ENCODE results near the gene SLITRK4. TPM values are rescaled to one million over a fixed set of nuclear protein-coding genes. Genes with fewer than 3 reads are reported as not detected.

The SLITRK4 gene
- not detected for total RNA-seq

GRCh38 chrX:143635915-143636314 is at the start of gene SLITRK4:
TSS of gene SLITRK4 (minus strand) at chrX:143636101. CDS start at chrX:143631108, 4,993 bp downstream.
- H3K27me3 Mint-ChIP-seq: peaks cover 8 to 17% of the 10 kb centered on the region in 2 donors
- H3K9me3 Mint-ChIP-seq: peaks cover 3% of the 10 kb centered on the region
- ATAC-seq (no peak), DNase-seq (ENCODE audit: low spot score) (no peak)
- H3K36me3 Mint-ChIP-seq: peaks cover 7% of the 10 kb centered on the region
- no peak within 1 kb of the TSS for H3K27ac Mint-ChIP-seq
- peaks cover 0 to 6% of the 10 kb centered on the region in 2 donors for H3K4me1 Mint-ChIP-seq (ENCODE audit: low read depth in 2 of 2)
- no peak within 1 kb of the TSS for H3K4me3 Mint-ChIP-seq

- no peaks in the 10 kb centered on the region for H3K9me3 Mint-ChIP-seq
- ATAC-seq: no peak
- H3K27ac Mint-ChIP-seq: no peak overlapping the region
Observed at GRCh38 chrX:143683486-143683885, 47.6 kb upstream of the SLITRK4 start.

GRCh38 chrX:143674926-143675325 is 39.0 kb upstream of the SLITRK4 start:
- Mint-ChIP-seq H3K27me3 (peaks cover 0 to 2% of the 10 kb centered on the region in 2 donors), H3K9me3 (peaks cover 3% of the 10 kb centered on the region), H3K4me3 (no peak overlapping the region), H3K27ac (no peak overlapping the region), H3K4me1 (ENCODE audit: low read depth in 2 of 2) (no peaks in the 10 kb centered on the region), H3K36me3 (no peaks in the 10 kb centered on the region)
- DNase-seq (ENCODE audit: low spot score) (no peak), ATAC-seq (no peak)

More at GRCh38 chrX:143683486-143683885, 47.6 kb upstream of the SLITRK4 start:
- no peak overlapping the region for H3K4me3 Mint-ChIP-seq
- DNase-seq (ENCODE audit: low spot score): no peak
- no peaks in the 10 kb centered on the region for H3K4me1 Mint-ChIP-seq (ENCODE audit: low read depth in 2 of 2)
- H3K27me3 Mint-ChIP-seq: peaks cover 0 to 3% of the 10 kb centered on the region in 2 donors
- no peaks in the 10 kb centered on the region for H3K36me3 Mint-ChIP-seq

GRCh38 chrX:143669395-143669794 is 33.5 kb upstream of the SLITRK4 start:
- Mint-ChIP-seq H3K27me3 (peaks cover 0 to 2% of the 10 kb centered on the region in 2 donors), H3K4me3 (no peak overlapping the region), H3K36me3 (no peaks in the 10 kb centered on the region), H3K9me3 (peaks cover 3% of the 10 kb centered on the region), H3K27ac (no peak overlapping the region), H3K4me1 (ENCODE audit: low read depth in 2 of 2) (no peaks in the 10 kb centered on the region)
- no peak for DNase-seq (ENCODE audit: low spot score)
- no peak for ATAC-seq

- no peaks in the 10 kb centered on the region for H3K4me1 Mint-ChIP-seq (ENCODE audit: low read depth in 2 of 2)
Observed at GRCh38 chrX:143664302-143664701, 28.4 kb upstream of the SLITRK4 start.

GRCh38 chrX:143663755-143664154 is 27.9 kb upstream of the SLITRK4 start:
- no peak overlapping the region for H3K4me3 Mint-ChIP-seq
- H3K4me1 Mint-ChIP-seq (ENCODE audit: low read depth in 2 of 2): no peaks in the 10 kb centered on the region
- no peaks in the 10 kb centered on the region for H3K36me3 Mint-ChIP-seq
- H3K27ac Mint-ChIP-seq: no peak overlapping the region
- no peaks in the 10 kb centered on the region for H3K9me3 Mint-ChIP-seq
- ATAC-seq (no peak), DNase-seq (ENCODE audit: low spot score) (no peak)
- H3K27me3 Mint-ChIP-seq: no peaks in the 10 kb centered on the region

More at GRCh38 chrX:143664302-143664701, 28.4 kb upstream of the SLITRK4 start:
- Mint-ChIP-seq H3K9me3 (no peaks in the 10 kb centered on the region), H3K4me3 (no peak overlapping the region), H3K27ac (no peak overlapping the region), H3K27me3 (no peaks in the 10 kb centered on the region), H3K36me3 (no peaks in the 10 kb centered on the region)
- ATAC-seq: no peak
- DNase-seq (ENCODE audit: low spot score): no peak

- Mint-ChIP-seq H3K9me3 (no peaks in the 10 kb centered on the region), H3K4me1 (ENCODE audit: low read depth in 2 of 2) (no peaks in the 10 kb centered on the region), H3K4me3 (no peak overlapping the region), H3K27ac (no peak overlapping the region), H3K27me3 (no peaks in the 10 kb centered on the region), H3K36me3 (no peaks in the 10 kb centered on the region)
- ATAC-seq (no peak), DNase-seq (ENCODE audit: low spot score) (no peak)
Observed at GRCh38 chrX:143661286-143661685, 25.4 kb upstream of the SLITRK4 start.

GRCh38 chrX:143648705-143649104 is 12.8 kb upstream of the SLITRK4 start:
- Mint-ChIP-seq H3K36me3 (no peaks in the 10 kb centered on the region), H3K4me1 (ENCODE audit: low read depth in 2 of 2) (no peaks in the 10 kb centered on the region), H3K27me3 (no peaks in the 10 kb centered on the region), H3K4me3 (no peak overlapping the region), H3K27ac (no peak overlapping the region), H3K9me3 (no peaks in the 10 kb centered on the region)
- ATAC-seq: no peak
- no peak for DNase-seq (ENCODE audit: low spot score)

- Mint-ChIP-seq H3K4me3 (no peak overlapping the region), H3K27me3 (no peaks in the 10 kb centered on the region), H3K4me1 (ENCODE audit: low read depth in 2 of 2) (no peaks in the 10 kb centered on the region), H3K27ac (no peak overlapping the region), H3K9me3 (no peaks in the 10 kb centered on the region), H3K36me3 (no peaks in the 10 kb centered on the region)
- ATAC-seq: no peak
- DNase-seq (ENCODE audit: low spot score): no peak
Observed at GRCh38 chrX:143642426-143642825, 6.5 kb upstream of the SLITRK4 start.

GRCh38 chrX:143636831-143637230 is 930 bp upstream of the SLITRK4 start:
- no peak for ATAC-seq
- peaks cover 8 to 17% of the 10 kb centered on the region in 2 donors for H3K27me3 Mint-ChIP-seq
- peaks cover 7% of the 10 kb centered on the region for H3K36me3 Mint-ChIP-seq
- H3K4me1 Mint-ChIP-seq (ENCODE audit: low read depth in 2 of 2): peaks cover 0 to 6% of the 10 kb centered on the region in 2 donors
- H3K9me3 Mint-ChIP-seq: peaks cover 3% of the 10 kb centered on the region
- no peak for DNase-seq (ENCODE audit: low spot score)
- H3K27ac Mint-ChIP-seq: no peak overlapping the region
- no peak overlapping the region for H3K4me3 Mint-ChIP-seq

- Mint-ChIP-seq H3K4me1 (ENCODE audit: low read depth in 2 of 2) (peaks cover 0 to 6% of the 10 kb centered on the region in 2 donors), H3K27ac (no peak overlapping the region), H3K4me3 (peak overlapping the region; percentile 56), H3K9me3 (peaks cover 3% of the 10 kb centered on the region), H3K36me3 (peaks cover 7% of the 10 kb centered on the region), H3K27me3 (peaks cover 8 to 17% of the 10 kb centered on the region in 2 donors)
- ATAC-seq (no peak), DNase-seq (ENCODE audit: low spot score) (no peak)
Observed at GRCh38 chrX:143634663-143635455, 1.0 kb downstream of the SLITRK4 start.

GRCh38 chrX:143634309-143634662 is 1.6 kb downstream of the SLITRK4 start:
- Mint-ChIP-seq H3K36me3 (peaks cover 7% of the 10 kb centered on the region), H3K4me1 (ENCODE audit: low read depth in 2 of 2) (peaks cover 0 to 6% of the 10 kb centered on the region in 2 donors), H3K27ac (no peak overlapping the region), H3K4me3 (no peak overlapping the region), H3K27me3 (peaks cover 8 to 17% of the 10 kb centered on the region in 2 donors), H3K9me3 (peaks cover 3% of the 10 kb centered on the region)
- DNase-seq (ENCODE audit: low spot score) (no peak), ATAC-seq (no peak)

GRCh38 chrX:143633461-143634308 is 2.2 kb downstream of the SLITRK4 start:
- peaks cover 8 to 17% of the 10 kb centered on the region in 2 donors for H3K27me3 Mint-ChIP-seq
- H3K4me1 Mint-ChIP-seq (ENCODE audit: low read depth in 2 of 2): peaks cover 0 to 6% of the 10 kb centered on the region in 2 donors
- H3K4me3 Mint-ChIP-seq: no peak overlapping the region
- no peak overlapping the region for H3K27ac Mint-ChIP-seq
- H3K9me3 Mint-ChIP-seq: peaks cover 3% of the 10 kb centered on the region
- H3K36me3 Mint-ChIP-seq: peaks cover 7% of the 10 kb centered on the region
- ATAC-seq: no peak
- no peak for DNase-seq (ENCODE audit: low spot score)
